ENCODE measurements around the gene CEP57L1.
A peak's percentile ranks its signal among the peaks of the same experiment; 100 is the strongest.
"Not testable (repeated sequence)": the region's sequence is repeated elsewhere in the genome, so short reads cannot be mapped to it uniquely, and the experiment has no call there.

Gene CEP57L1

GRCh38 chr6:109073344-109074132, 21.8 kb upstream of the CEP57L1 start:
- no peak for DNase-seq (ENCODE audit: low spot score)

- DNase-seq (ENCODE audit: low spot score), result no peak
Observed at GRCh38 chr6:109074133-109074415, 21.2 kb upstream of the CEP57L1 start.

GRCh38 chr6:109075934-109076333, 19.4 kb upstream of the CEP57L1 start:
- no peak for DNase-seq (ENCODE audit: low spot score)

GRCh38 chr6:109076377-109076776, 18.9 kb upstream of the CEP57L1 start:
- no peak for DNase-seq (ENCODE audit: low spot score)

GRCh38 chr6:109079981-109080380, 15.3 kb upstream of the CEP57L1 start:
- DNase-seq (ENCODE audit: low spot score), result no peak

- no peak for DNase-seq (ENCODE audit: low spot score)
Observed at GRCh38 chr6:109081026-109081425, 14.3 kb upstream of the CEP57L1 start.

- DNase-seq (ENCODE audit: low spot score), result no peak
Observed at GRCh38 chr6:109081516-109082187, 13.7 kb upstream of the CEP57L1 start.

- no peak for DNase-seq (ENCODE audit: low spot score)
Observed at GRCh38 chr6:109082188-109082577, 13.1 kb upstream of the CEP57L1 start.

GRCh38 chr6:109083657-109084056, 11.7 kb upstream of the CEP57L1 start:
- no peak for DNase-seq (ENCODE audit: low spot score)

- not testable (repeated sequence) for DNase-seq (ENCODE audit: low spot score)
Observed at GRCh38 chr6:109084146-109084545, 11.2 kb upstream of the CEP57L1 start.

GRCh38 chr6:109087661-109088264, 7.5 kb upstream of the CEP57L1 start:
- DNase-seq (ENCODE audit: low spot score), result no peak

- DNase-seq (ENCODE audit: low spot score), result no peak
Observed at GRCh38 chr6:109088995-109089394, 6.3 kb upstream of the CEP57L1 start.

- no peak for DNase-seq (ENCODE audit: low spot score)
Observed at GRCh38 chr6:109091314-109092024, 3.8 kb upstream of the CEP57L1 start.

- no peak for DNase-seq (ENCODE audit: low spot score)
Observed at GRCh38 chr6:109092074-109092473, 3.2 kb upstream of the CEP57L1 start.

- DNase-seq (ENCODE audit: low spot score), result no peak
Observed at GRCh38 chr6:109093732-109094415, 1.4 kb upstream of the CEP57L1 start.

- DNase-seq (ENCODE audit: low spot score), result peak; percentile 83
Observed at GRCh38 chr6:109094416-109095035, 781 bp upstream of the CEP57L1 start, which contains the start of gene SESN1. Gene SESN1, minus strand, starts transcription at chr6:109094846. Its CDS starts 773 bp downstream, at chr6:109094073.

- no peak for DNase-seq (ENCODE audit: low spot score)
Observed at GRCh38 chr6:109095835-109096084, 453 bp downstream of the CEP57L1 start.

- DNase-seq (ENCODE audit: low spot score), result no peak
Observed at GRCh38 chr6:109096208-109096607, 901 bp downstream of the CEP57L1 start.

GRCh38 chr6:109097661-109098060, 2.4 kb downstream of the CEP57L1 start:
- DNase-seq (ENCODE audit: low spot score), result no peak

- DNase-seq (ENCODE audit: low spot score), result no peak
Observed at GRCh38 chr6:109102762-109103161, 7.5 kb downstream of the CEP57L1 start.

GRCh38 chr6:109103942-109104341, 8.6 kb downstream of the CEP57L1 start:
- no peak for DNase-seq (ENCODE audit: low spot score)

GRCh38 chr6:109104512-109104911, 9.2 kb downstream of the CEP57L1 start:
- DNase-seq (ENCODE audit: low spot score), result no peak

Measured in HuH-7.5 (cell line).